Subcutaneous preadipocyte (primary cell): Measurements from ENCODE around the gene EPN1. TPM values are rescaled to one million over a fixed set of nuclear protein-coding genes. Genes with fewer than 3 reads are reported as not detected.

Source experiments
- small RNA-seq: library from RNA; depleted of rRNA; stranded (forward); fragments of <200 nt; gene quantifications from one replicate; pipeline ENCODE3, GENCODE V24; 2012
- total RNA-seq: library from RNA; depleted of rRNA; stranded (reverse); fragments of >200 nt; gene quantifications from 2 replicates; pipeline ENCODE4 v1.2.3, GENCODE V29; 2012

The EPN1 gene
- 25.8 and 29.8 TPM in 2 replicates for total RNA-seq

GRCh38 chr19:55674841-55675660 is at the start of gene EPN1:
TSS of gene EPN1 (plus strand) at chr19:55675226. CDS start at chr19:55678628, 3,402 bp downstream.

GRCh38 chr19:55640577-55641425 is 34.2 kb upstream of the EPN1 start, which contains the start of gene ZNF580:
TSS of gene ZNF580 (plus strand) at chr19:55641002. CDS start at chr19:55642509, 1,507 bp downstream.

GRCh38 chr19:55643003-55643886 is 31.8 kb upstream of the EPN1 start, which contains the start of gene ZNF581:
TSS of gene ZNF581 (plus strand) at chr19:55643649. CDS start at chr19:55644572, 923 bp downstream.

GRCh38 chr19:55647732-55648584 is 27.1 kb upstream of the EPN1 start, which contains the start of gene CCDC106:
TSS of gene CCDC106 (plus strand) at chr19:55648212. CDS start at chr19:55649047, 835 bp downstream.

GRCh38 chr19:55654868-55655647 is 20.0 kb upstream of the EPN1 start, which contains the start of gene U2AF2:
TSS of gene U2AF2 (plus strand) at chr19:55655035. CDS start at chr19:55655105, 70 bp downstream.

GRCh38 chr19:55738302-55738701 is 63.3 kb downstream of the EPN1 start, which contains the start of gene NLRP9:
TSS of gene NLRP9 (minus strand) at chr19:55738402. CDS start at chr19:55738374, 28 bp downstream.

GRCh38 chr19:55758797-55759196 is 83.8 kb downstream of the EPN1 start, which contains the start of gene RFPL4A:
TSS of gene RFPL4A (plus strand) at chr19:55759097. CDS start at chr19:55761801, 2,704 bp downstream.

Small RNAs within 50 kb of the gene (small RNA-seq; reads per million reads assigned to genes)
- not detected for gene AC010525.2

Other genes with a start within 250 kb of the EPN1 start
- gene SHISA7, start 231.9 kb upstream of the EPN1 start, total RNA-seq: not detected in 2 replicates
- gene ISOC2, start 213.6 kb upstream of the EPN1 start, total RNA-seq: 83.0 and 83.9 TPM in 2 replicates
- gene C19orf85, start 210.5 kb upstream of the EPN1 start, total RNA-seq: not detected in 2 replicates
- 2.6 and 2.7 TPM in 2 replicates for gene ZNF628, start 198.6 kb upstream of the EPN1 start, total RNA-seq
- gene NAT14, start 190.0 kb upstream of the EPN1 start, total RNA-seq: 9.9 and 10.0 TPM in 2 replicates
- gene SSC5D, start 186.8 kb upstream of the EPN1 start, total RNA-seq: 9.2 and 14.7 TPM in 2 replicates
- not detected in 2 replicates for gene SBK2, start 138.1 kb upstream of the EPN1 start, total RNA-seq
- gene SBK3, start 129.7 kb upstream of the EPN1 start, total RNA-seq: 0.37 TPM in 1 of 2 replicates, not detected in the other
- gene ZNF579, start 94.4 kb upstream of the EPN1 start, total RNA-seq: 4.3 and 4.4 TPM in 2 replicates
- 4.0 and 4.3 TPM in 2 replicates for gene FIZ1, start 75.7 kb upstream of the EPN1 start, total RNA-seq
- 11.9 and 12.5 TPM in 2 replicates for gene ZNF524, start 74.9 kb upstream of the EPN1 start, total RNA-seq
- gene ZNF865, start 69.6 kb upstream of the EPN1 start, total RNA-seq: 1.1 and 1.6 TPM in 2 replicates
- 3.1 and 3.7 TPM in 2 replicates for gene ZNF784, start 50.7 kb upstream of the EPN1 start, total RNA-seq
- gene ZNF580, start 34.2 kb upstream of the EPN1 start, total RNA-seq: 3.7 and 5.9 TPM in 2 replicates
- gene ZNF581, start 31.6 kb upstream of the EPN1 start, total RNA-seq: 20.3 and 31.6 TPM in 2 replicates
- gene CCDC106, start 27.0 kb upstream of the EPN1 start, total RNA-seq: 3.3 and 5.9 TPM in 2 replicates
- gene U2AF2, start 20.2 kb upstream of the EPN1 start, total RNA-seq: 88.9 and 115 TPM in 2 replicates
- not detected in 2 replicates for gene NLRP9, start 63.2 kb downstream of the EPN1 start, total RNA-seq
- not detected in 2 replicates for gene RFPL4A, start 83.9 kb downstream of the EPN1 start, total RNA-seq
- gene RFPL4AL1, start 93.9 kb downstream of the EPN1 start, total RNA-seq: not detected in 2 replicates
- not detected in 2 replicates for gene NLRP11, start 156.8 kb downstream of the EPN1 start, total RNA-seq
- gene NLRP4, start 161.3 kb downstream of the EPN1 start, total RNA-seq: not detected in 2 replicates